ENCODE results near the gene TRIM9. TPM values are rescaled to one million over a fixed set of nuclear protein-coding genes. Genes with fewer than 3 reads are reported as not detected.

TRIM9 gene
- total RNA-seq, 2 donors from 2014 or later = 0.78 to 9.2 TPM

- H3K27ac ChIP-seq = no peak overlapping the region
- H3K4me3 ChIP-seq = no peak overlapping the region
- no peaks in the 10 kb centered on the region for H3K9me3 ChIP-seq
- 73 to 76% methylated on average over 5 of the region's 5 CpGs for WGBS, 2 donors
- no peaks in the 10 kb centered on the region for H3K27me3 ChIP-seq
- peaks cover 0 to 1% of the 10 kb centered on the region in 2 donors for H3K36me3 ChIP-seq (replicated peaks in 1 of 2; ENCODE audit: insufficient read depth in 1 of 2, low read depth in 2 of 2)
- TF ChIP-seq POLR2A (IDR thresholded peaks at IDR 0.05) (no peak), CTCF (IDR thresholded peaks at IDR 0.05) (no peak)
- intact Hi-C loops (cut with DNase I) = no loop called here
- ATAC-seq (no peak), DNase-seq (no peak)
- no peaks in the 10 kb centered on the region for H3K4me1 ChIP-seq
Observed at GRCh38 chr14:50935126-50936015, 159.5 kb downstream of the TRIM9 start.

- H3K27ac ChIP-seq = no peak overlapping the region
- H3K4me3 ChIP-seq = no peak overlapping the region
- TF ChIP-seq CTCF (IDR thresholded peaks at IDR 0.05) (no peak), POLR2A (IDR thresholded peaks at IDR 0.05) (no peak)
- no peaks in the 10 kb centered on the region for H3K9me3 ChIP-seq
- intact Hi-C loops (cut with DNase I) = no loop called here
- 86% methylated on average over 4 of the region's 4 CpGs for WGBS, 2 donors
- ATAC-seq = peak; percentile 24
- DNase-seq = no peak
- H3K27me3 ChIP-seq = no peaks in the 10 kb centered on the region
- H3K36me3 ChIP-seq (replicated peaks in 1 of 2; ENCODE audit: insufficient read depth in 1 of 2, low read depth in 2 of 2) = peaks cover 0 to 1% of the 10 kb centered on the region in 2 donors
- no peaks in the 10 kb centered on the region for H3K4me1 ChIP-seq
Observed at GRCh38 chr14:50932592-50933495, 162.1 kb downstream of the TRIM9 start.

- peaks cover 0 to 1% of the 10 kb centered on the region in 2 donors for H3K36me3 ChIP-seq (replicated peaks in 1 of 2; ENCODE audit: insufficient read depth in 1 of 2, low read depth in 2 of 2)
- intact Hi-C loops (cut with DNase I) = no loop called here
- no peaks in the 10 kb centered on the region for H3K4me1 ChIP-seq
- H3K27ac ChIP-seq = no peak overlapping the region
- WGBS, 2 donors = 27 to 46% methylated on average over 1 of the region's 1 CpG
- no peak overlapping the region for H3K4me3 ChIP-seq
- DNase-seq = no peak
- H3K9me3 ChIP-seq = no peaks in the 10 kb centered on the region
- ATAC-seq = no peak
- no peaks in the 10 kb centered on the region for H3K27me3 ChIP-seq
- TF ChIP-seq CTCF (IDR thresholded peaks at IDR 0.05) = no peak
- TF ChIP-seq POLR2A (IDR thresholded peaks at IDR 0.05) = no peak
Observed at GRCh38 chr14:50932156-50932555, 162.7 kb downstream of the TRIM9 start.

- 86 to 94% methylated on average over 3 of the region's 3 CpGs for WGBS, 2 donors
- ATAC-seq (no peak), DNase-seq (no peak)
- Histone ChIP-seq H3K4me3 (no peak overlapping the region), H3K4me1 (no peaks in the 10 kb centered on the region), H3K27me3 (no peaks in the 10 kb centered on the region), H3K36me3 (replicated peaks in 1 of 2; ENCODE audit: insufficient read depth in 1 of 2, low read depth in 2 of 2) (peaks cover 0 to 1% of the 10 kb centered on the region in 2 donors), H3K9me3 (no peaks in the 10 kb centered on the region), H3K27ac (no peak overlapping the region)
- intact Hi-C loops (cut with DNase I) = no loop called here
- TF ChIP-seq POLR2A (IDR thresholded peaks at IDR 0.05) (no peak), CTCF (IDR thresholded peaks at IDR 0.05) (no peak)
Observed at GRCh38 chr14:50931559-50931958, 163.3 kb downstream of the TRIM9 start.
